ENCODE measurements around the gene ZNF224.

The ZNF224 gene

DNA sequence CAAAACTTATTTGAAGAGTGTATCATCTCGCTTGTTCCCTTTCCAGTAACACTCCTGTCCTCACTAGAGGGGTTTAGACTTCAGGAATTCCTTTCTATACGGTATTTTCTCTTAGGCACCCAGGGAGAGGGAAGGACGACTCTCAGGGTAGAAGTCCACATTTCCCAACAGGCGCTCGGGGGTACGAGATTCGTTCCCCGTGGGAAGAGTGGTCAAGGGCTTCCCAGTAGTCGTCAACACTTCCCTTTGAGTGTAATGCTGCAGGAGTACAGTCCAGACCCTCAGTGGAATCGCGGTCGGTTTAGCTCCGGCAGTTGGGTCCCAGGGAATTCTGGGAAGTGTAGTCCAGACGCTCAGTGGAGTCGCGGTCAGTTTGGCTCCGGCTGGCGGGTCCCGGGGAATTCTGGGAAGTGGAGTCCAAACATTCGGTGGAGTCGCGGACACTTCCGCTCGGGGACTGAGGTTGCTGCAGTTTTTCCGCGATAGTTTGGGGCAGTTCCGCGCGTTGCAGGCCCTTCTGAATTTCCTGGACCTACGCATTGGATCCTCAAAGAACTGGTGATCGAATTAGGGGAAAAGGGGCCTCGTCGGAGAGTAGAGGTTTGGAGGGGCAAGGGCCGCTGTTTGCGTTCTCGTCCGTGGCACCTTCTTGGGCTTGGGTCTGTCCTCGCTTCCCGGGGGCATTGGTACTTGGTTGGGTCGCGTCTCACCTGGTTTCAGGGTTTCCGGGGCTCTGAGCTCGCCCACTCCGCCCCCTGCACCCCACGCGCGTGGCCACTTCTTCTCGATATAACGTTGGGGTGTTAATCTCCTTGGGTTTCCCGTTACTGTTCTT, at the start of gene ZNF224:
TSS of gene ZNF224 (plus strand) at position 431 of the 835 bp plus-strand sequence. CDS start 3,513 bp downstream, outside the sequence.
- Histone ChIP-seq H3K27me3 (no peaks in the 10 kb centered on the region), H3K27ac (peak within 1 kb of the TSS; percentile 64 to 84), H3K9me3 (peaks cover 0 to 4% (median 0%) of the 10 kb centered on the region in 3 donors), H3K4me1 (peaks cover 0 to 15% (median 3%) of the 10 kb centered on the region in 4 donors), H3K4me3 (peak within 1 kb of the TSS; percentile 75 to 77), H3K36me3 (peaks cover 24 to 31% (median 30%) of the 10 kb centered on the region in 3 donors)
- peak; percentile 90 to 94 for DNase-seq
- intact Hi-C loops (cut with DNase I; ENCODE audit: low total_unique reads) = loop anchor here (10.0 kb wide), 1 partner anchor 89 kb away; the partner anchor contains the start of gene ZNF230
- TF ChIP-seq CTCF (IDR thresholded peaks at IDR 0.05) = no peak

- no peaks in the 10 kb centered on the region for H3K9me3 ChIP-seq
- TF ChIP-seq CTCF (IDR thresholded peaks at IDR 0.05) = no peak
- peaks cover 0 to 4% of the 10 kb centered on the region in 2 donors for H3K27me3 ChIP-seq
- H3K4me1 ChIP-seq = peaks cover 0 to 19% (median 12%) of the 10 kb centered on the region in 4 donors
- peak overlapping the region; percentile 63 to 91 for H3K4me3 ChIP-seq
- peak overlapping the region; percentile 29 to 77 for H3K27ac ChIP-seq
- intact Hi-C loops (cut with DNase I; ENCODE audit: low total_unique reads) = loop anchor here (10.0 kb wide), 1 partner anchor 46 kb away; the partner anchor contains the start of gene ZNF230
- H3K36me3 ChIP-seq = peaks cover 9 to 17% (median 10%) of the 10 kb centered on the region in 3 donors
- no peak for DNase-seq
Measured at GRCh38 chr19:44050740-44051649, 43.2 kb upstream of the ZNF224 start.

DNA sequence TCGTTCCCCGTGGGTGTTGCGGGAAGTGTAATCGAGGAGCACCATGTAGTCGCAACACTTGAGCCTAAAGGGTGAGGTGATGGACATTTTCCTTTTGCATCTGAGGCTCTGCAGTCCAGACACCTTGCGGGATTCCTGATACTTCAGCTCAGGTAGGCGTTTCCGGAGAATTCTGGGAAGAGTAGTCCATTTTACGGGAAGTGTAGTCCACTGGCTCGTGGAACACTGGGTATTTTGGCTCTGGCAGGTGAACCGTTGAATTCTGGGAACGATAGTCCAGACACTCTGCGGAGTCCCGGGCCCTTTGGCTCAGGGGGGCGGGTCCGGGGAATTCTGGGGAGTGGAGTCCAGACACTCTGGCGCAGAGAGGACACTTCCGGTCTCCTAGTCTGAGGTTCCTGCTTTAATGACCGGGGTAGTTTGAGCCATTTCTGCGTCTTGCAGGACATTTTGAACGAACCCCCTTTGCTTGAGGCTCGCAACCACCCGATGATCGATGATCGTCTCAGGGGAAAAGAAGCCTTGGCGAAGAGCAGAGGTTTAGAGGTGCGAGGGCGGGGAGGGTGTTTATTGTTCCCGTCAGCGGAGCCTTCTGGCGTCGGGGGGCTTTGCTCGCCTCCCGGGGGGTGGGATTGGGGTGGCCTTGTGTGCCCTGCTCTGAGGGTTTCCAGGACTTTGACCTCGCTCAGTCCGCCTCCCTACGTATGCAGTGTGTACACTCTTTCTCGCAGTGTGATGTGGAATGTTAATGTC, 42.3 kb upstream of the ZNF224 start, which contains the start of gene ZNF223:
TSS of gene ZNF223 (plus strand) at position 387 of the 753 bp plus-strand sequence. CDS start 3,141 bp downstream, outside the sequence.
- TF ChIP-seq CTCF (IDR thresholded peaks at IDR 0.05) = no peak
- intact Hi-C loops (cut with DNase I; ENCODE audit: low total_unique reads) = loop anchor here (2.0 to 10.0 kb wide), 2 partner anchors 47 to 101 kb away; partner anchors contain the start of genes ZNF221 and ZNF230
- Histone ChIP-seq H3K27me3 (peaks cover 0 to 4% of the 10 kb centered on the region in 2 donors), H3K36me3 (peaks cover 11 to 23% (median 13%) of the 10 kb centered on the region in 3 donors), H3K9me3 (no peaks in the 10 kb centered on the region), H3K27ac (peak within 1 kb of the TSS; percentile 69 to 77), H3K4me3 (peak within 1 kb of the TSS; percentile 63 to 91), H3K4me1 (peaks cover 0 to 19% (median 12%) of the 10 kb centered on the region in 4 donors)
- DNase-seq = peak; percentile 96 to 98

DNA sequence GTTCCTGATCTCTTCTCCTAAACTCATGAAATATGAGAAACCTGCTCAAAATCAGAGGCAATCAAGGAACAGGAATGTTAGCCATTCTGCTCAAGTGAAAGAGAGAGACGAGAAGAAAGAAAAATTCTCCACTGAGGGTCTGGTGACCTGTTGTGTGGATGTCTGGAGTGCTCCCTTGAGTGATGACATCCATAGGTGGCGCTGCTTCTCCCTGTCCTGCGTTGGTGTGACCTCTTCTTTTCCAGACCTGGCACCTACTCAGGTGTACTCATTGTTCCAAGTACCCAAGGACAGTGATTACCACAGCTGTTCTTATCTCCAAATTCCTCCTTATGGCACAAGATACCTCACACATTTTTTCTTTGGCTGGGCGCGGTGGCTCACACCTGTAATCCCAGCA, 38.3 kb upstream of the ZNF224 start:
- H3K27ac ChIP-seq = no peak overlapping the region
- no peak for TF ChIP-seq CTCF (IDR thresholded peaks at IDR 0.05)
- peaks cover 47 to 62% (median 51%) of the 10 kb centered on the region in 3 donors for H3K36me3 ChIP-seq
- peaks cover 0 to 11% (median 0%) of the 10 kb centered on the region in 3 donors for H3K9me3 ChIP-seq
- H3K27me3 ChIP-seq = no peaks in the 10 kb centered on the region
- intact Hi-C loops (cut with DNase I; ENCODE audit: low total_unique reads) = loop anchor here (10.0 kb wide), 1 partner anchor 51 kb away; the partner anchor contains the start of gene ZNF230
- H3K4me3 ChIP-seq = no peak overlapping the region
- DNase-seq = no peak
- peaks cover 0 to 19% (median 11%) of the 10 kb centered on the region in 4 donors for H3K4me1 ChIP-seq

All from tibial artery (tissue), 4 donors.